NB4 (cell line): Measurements from ENCODE around the gene CDYL.

ENCODE experiments used
- MAX ChIP-seq: IDR thresholded peaks from 2 replicates; pipeline ENCODE4 v1.6.1; 2011; ENCODE audit warnings: low read depth, low read length
- MYC ChIP-seq: IDR thresholded peaks from 2 replicates; pipeline ENCODE4 v1.6.1; 2011; ENCODE audit warnings: low read depth, low read length
- POLR2A ChIP-seq: IDR thresholded peaks from 2 replicates; pipeline ENCODE4 v1.6.1; 2011; ENCODE audit warnings: mild to moderate bottlenecking; ENCODE audit not compliant: insufficient read length; ENCODE audit errors: extremely low read depth
- TF ChIP-seq, protein P1 (sequence below): IDR thresholded peaks from one replicate; pipeline ENCODE4 v1.5.1; 2012; ENCODE audit warnings: low read depth, low read length

GRCh38 chr6:4950836-4951533 lies 174.8 kb downstream of the CDYL start:
- TF ChIP-seq, protein P1, sequence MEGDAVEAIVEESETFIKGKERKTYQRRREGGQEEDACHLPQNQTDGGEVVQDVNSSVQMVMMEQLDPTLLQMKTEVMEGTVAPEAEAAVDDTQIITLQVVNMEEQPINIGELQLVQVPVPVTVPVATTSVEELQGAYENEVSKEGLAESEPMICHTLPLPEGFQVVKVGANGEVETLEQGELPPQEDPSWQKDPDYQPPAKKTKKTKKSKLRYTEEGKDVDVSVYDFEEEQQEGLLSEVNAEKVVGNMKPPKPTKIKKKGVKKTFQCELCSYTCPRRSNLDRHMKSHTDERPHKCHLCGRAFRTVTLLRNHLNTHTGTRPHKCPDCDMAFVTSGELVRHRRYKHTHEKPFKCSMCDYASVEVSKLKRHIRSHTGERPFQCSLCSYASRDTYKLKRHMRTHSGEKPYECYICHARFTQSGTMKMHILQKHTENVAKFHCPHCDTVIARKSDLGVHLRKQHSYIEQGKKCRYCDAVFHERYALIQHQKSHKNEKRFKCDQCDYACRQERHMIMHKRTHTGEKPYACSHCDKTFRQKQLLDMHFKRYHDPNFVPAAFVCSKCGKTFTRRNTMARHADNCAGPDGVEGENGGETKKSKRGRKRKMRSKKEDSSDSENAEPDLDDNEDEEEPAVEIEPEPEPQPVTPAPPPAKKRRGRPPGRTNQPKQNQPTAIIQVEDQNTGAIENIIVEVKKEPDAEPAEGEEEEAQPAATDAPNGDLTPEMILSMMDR: no peak
- TF ChIP-seq MAX: no peak
- TF ChIP-seq POLR2A: no peak
- no peak for TF ChIP-seq MYC
